Measurements from ENCODE around the gene DES.
"Not testable (repeated sequence)": the region's sequence is repeated elsewhere in the genome, so short reads cannot be mapped to it uniquely, and the experiment has no call there.

Gene DES

DNA sequence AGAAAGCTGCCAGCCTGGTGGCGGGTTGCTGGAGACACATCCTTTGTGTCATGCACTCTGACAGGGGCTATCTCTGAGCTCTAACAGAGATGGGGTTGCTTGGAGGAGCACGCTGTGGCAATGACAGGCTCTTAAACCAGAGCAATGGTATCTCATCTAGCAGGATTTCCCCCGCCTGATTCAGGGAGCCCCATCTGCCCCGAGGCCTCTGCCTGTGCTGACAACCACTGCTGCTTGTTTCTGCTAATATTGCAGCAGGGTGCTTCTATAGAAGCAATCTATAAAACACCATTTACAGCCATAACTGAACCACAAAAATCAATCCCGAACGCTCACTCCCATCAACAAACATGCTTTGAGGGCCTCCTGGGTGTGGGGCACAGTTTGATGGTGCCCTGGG, 17.6 kb upstream of the DES start:
- DNase-seq: no peak

DNA sequence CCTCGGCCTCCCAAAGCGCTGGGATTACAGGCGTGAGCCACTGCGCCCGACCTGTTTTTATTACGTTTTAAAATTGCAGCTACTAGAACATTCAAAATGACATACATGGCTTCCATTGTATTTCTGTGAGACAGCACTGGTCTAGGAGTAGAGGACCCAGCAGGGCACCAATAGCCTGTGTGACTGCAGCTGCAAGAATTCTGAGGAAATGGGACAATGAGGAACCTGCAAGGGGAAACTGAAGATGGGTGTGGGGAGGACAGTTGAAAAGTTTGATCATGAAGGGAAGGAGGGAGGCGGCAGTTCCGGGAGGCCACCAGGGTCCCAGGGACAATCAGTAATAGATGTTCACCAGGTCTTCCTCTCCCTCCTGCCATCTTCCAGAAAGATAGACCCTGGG, 16.6 kb upstream of the DES start:
- no peak for DNase-seq

DNA sequence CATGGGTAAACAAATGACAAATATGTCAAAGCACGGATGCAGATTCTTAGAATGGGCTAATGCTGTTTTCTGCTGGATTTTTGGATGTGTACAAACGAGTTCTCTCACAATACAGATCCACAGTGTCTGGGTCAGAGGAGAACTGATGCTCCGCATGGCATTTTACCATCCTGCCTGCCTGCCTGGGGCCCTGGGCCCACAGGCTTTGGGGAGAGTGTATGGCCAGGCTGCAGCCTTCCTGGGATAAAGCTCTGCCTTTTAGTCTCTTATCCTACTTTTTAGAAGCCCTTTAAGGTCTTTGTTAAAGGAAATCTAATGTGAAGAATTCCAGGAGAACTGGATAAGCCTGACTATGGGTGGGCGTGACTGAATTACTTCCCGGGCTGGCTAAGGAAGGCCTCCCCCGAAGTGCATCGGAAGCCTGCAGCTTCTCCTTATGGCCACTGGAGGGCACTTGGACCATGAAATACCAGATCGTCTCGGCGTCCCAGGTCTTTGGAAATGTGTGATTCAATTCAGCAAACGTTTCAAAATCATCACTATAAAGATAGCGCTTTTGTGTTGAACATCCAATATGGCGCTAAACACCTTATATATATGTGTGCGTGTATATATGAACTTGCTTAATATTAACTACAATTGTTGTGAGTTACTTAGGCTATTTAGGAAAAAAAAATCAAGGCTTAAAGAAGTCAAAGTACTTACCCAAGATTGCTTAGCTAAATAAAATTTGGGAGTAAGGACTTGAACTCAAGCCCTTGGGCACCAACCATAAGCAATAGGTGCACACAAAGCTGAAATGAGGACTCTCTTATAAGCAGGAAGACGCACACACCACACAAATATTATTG, 15.3 kb upstream of the DES start:
- DNase-seq: peak in 2 of 4 experiments; percentile 40 to 41

DNA sequence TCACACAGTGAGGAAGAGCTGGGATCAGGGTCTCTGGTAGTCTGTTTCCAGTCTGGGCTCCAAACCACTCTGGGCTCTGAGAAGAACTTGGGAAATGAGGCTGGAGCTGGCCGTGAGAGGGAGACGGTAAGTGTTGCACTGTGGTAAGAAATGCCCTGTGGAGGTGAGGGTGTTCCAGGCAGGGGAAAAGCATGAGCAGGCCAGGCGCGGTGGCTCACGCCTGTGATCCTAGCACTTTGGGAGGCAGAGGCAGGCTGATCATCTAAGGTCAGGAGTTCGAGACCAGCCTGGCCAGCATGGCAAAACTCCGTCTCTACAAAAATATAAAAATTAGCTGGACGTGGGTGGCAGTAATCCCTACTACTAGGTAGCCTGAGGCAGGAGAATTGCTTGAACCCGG, 14.3 kb upstream of the DES start:
- DNase-seq: no peak

DNA sequence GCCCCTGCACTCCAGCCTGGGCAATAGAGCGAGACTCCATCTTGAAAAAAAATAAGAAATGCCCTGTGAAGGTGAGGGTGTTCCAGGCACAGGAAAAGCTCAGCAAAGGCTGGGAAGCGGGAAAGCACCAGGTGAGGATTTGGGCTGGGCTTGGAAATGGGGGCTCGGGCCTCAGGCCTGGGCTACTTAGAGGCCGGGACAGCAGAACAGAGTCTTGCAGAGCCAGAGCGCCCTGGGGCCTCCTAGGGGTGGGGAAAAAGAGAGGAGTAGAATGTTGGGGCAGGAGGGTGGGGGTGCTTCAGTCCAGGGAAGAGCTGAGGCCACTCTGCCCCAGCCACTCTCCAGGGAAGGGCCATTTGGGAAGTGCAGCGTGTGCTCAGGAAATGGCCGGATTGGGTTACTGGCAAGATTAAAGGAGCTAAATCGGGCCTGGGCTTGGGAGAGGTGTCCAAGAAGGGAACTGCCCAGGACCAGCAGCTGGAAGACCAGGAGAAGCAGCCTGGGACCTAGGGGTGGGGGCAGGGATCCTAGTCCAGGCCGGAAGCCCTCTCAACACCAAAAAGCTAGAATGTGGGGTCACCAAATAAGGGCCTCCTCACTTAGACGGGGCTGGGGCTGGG, 13.8 kb upstream of the DES start:
- DNase-seq: no peak

DNA sequence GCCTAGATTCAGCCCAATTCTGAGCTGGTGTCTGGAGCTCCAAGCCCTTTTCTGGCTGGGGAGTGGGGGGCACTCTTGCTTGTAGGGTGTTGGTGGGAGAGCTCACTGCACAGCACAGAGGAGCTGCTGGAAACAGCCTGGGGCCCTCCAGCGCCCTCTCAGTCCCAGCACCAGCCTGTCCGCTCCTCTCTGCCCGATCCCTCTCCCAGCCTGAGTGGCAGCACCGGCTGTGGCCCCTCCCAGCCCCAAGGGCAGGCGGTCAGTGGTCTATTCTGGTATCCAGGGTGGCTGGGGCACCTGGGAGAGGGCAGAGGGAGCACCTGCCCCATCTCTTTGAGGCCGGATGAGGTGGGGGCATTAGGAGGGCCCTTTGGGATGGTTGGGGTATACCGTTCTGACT, 13.2 kb upstream of the DES start:
- DNase-seq: no peak

DNA sequence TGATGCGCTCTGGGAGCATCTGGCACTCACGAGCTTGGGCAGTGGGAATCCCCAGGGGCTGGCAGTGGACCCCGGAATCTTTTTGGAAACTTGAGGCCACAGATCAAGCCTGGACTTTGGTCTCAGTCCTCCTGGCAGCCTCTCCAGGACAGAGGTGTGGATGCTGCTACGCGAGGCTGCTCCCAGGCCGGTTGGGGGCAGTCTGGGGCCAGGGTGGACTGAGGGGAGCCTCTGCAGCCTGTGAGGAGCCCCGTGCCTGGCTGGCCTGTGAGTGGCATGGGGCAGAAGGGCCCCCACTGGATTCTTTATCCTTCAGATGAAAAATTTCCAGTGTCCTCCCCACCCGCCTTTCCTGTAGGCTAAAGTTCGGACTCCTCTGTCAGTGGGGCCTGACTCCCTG, 12.7 kb upstream of the DES start:
- DNase-seq: no peak

DNA sequence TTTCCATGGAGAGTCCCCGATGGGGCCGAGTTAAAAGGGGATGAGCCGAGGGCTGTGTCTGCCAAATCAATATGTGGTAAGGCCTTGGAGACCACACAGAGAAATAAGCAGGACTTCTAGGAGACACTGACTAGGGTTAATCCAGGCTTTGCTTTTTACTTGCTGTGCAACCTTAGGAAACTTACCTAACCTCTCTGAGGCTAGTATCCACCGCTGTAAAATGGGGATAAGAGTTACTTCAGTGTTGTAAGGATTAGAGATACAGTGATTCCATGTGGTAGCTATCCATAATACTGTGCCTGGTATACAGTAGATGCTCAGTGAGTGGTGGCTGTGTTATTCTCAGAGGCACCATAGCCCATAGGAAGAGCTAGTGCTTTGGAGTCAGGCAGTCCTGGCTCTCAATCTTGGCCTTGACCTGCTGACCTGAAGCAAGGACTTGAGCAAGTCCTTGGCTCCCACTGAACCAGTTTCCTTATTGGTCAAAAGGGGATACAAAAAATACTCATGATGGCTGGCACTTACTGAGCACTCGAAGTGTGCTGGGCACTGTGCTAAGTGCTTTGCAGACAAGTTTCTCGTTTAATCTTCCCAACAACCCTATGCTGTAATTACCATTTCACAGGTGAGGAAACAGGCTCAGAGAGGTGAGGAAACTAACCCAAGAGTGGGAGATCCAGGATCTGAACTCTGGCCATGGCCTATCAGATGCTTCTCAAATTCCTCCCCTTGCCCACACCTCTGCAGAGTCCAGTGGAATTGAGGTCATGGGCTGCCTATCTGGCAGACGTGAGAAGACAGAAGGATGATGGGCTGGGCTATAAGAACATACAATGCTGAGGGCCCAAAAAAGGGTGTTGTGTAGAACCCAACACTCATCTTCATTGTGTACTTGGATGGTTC, 12.0 kb upstream of the DES start:
- no peak for DNase-seq

DNA sequence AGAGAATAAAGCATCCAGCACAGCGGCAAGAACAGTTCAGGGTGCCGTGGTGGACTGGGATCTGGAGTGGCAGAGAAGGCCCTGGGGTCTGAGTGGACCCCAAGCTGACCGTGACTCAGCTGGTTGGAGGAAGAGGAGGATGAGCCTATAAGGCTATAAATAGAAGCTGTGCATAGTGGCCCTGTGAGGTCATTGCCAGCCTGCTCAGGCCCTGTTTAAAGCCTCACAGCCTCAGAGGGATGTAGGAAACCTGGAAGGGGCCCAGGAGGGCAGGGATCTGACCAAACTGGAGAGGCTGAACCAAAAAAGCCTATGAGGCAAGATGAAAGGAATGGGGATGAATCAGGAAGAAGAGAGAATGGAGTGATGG, 11.3 kb upstream of the DES start:
- DNase-seq: no peak

DNA sequence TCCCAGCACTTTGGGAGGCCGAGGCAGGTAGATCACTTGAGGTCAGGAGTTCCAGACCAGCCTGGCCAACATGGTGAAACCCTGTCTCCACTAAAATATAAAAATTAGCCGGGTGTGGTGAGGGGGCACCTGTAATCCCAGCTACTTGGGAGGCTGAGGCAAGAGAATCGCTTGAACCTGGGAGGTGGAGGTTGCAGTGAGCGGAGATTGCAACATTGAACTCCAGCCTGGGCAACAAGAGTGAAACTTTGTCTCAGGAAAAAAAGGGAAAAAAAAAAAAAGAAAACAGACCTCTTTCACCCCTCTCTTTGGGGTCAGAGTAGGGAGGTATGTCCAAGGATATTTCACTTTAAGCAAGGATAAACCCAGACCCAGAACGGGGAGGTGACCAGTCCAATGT, 10.8 kb upstream of the DES start:
- not testable (repeated sequence) for DNase-seq

DNA sequence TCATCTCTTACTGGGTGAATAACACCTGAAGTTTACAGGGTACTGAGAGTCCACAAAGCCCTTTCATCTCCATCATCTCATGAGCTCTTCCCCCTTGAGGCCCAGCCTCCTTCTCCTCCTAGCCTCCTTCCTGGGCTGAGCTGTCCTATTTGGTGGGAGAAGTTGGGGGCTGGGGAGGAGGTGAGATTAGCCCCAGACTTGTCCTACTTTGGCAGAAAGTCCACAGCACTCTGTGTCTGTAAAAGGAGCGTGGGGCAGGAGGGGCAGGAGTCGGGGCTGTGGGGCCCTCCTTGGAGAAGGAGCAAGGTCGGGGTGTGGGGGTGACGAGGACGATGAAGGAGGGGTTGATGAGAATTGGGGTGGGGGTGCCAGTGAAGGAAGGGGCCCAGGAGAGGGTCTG, 10.0 kb upstream of the DES start:
- DNase-seq: no peak

DNA sequence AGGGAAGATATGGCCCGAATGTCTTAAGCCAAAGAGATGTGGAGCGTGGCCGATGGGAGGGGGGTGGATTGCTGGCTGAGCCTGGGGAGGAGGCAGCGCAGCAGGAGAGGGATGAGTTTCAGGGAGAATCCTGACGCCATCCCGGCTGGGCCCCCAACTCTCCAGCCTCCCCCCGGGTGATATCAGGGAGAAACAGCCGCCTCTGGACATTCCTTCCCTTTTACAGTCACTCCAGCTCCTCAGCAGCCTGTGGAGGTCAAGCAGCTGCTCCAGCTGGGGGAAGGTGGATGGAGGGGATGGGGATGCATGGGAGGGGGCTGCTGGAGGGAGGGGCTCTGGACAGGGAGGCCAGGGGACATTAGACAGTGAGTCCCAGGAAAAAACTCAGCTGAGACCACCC, 9.5 kb upstream of the DES start:
- no peak for DNase-seq

DNA sequence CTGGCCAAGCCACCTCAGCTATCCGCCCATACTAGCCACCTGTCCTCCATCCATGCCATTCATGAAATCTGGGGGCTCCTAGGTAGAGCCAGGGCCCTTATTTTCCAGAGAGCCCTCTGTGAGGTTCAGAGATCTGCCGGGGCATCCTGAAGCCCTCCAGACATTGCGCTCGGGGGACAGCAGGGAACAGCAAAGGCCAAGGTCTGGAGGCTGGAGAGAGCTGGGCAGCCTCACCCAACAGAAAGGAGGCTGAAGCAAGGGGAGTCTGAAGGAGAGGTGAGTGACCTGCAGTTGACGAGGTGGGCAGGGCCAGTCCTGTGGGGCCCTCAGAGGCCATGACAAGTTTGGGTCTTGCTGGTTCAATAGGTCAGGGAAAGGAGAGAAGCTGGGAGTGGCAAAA, 8.6 kb upstream of the DES start:
- no peak for DNase-seq

DNA sequence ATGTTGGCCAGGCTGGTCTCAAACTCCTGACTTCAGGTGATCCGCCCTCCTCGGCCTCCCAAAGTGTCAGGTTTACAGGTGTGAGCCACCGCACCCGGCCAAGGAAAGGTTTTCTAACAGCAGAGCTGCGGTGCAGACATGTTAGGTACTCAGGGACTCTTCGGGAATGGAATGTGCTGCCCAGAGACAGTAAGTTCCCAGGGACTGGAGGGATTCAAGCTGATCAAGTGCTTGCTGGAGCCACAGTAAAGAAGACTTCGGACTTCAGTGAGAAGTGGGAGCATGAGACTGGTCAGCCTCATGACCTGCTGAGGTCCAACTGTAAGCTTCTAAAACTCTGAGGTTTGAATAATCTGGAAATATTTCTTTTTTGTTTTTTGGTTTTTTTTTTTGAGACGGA, 7.8 kb upstream of the DES start:
- DNase-seq: no peak

DNA sequence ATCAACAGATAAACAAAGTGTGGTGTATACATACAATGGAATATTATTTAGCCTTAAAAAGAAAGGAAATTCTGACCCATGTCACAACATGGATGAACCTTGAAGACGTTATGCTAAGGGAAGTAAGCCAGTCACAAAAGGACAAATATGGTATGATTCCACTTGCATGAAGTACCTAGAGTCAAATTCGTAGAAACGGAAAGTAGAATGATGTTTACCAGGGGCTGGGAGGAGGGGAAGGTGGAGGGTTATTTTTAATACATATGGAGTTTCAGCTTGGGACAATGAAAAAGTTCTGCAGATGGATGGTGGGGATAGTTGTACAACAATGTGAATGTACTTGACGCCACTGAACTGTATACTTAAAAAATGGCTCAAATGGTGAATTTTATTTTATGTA, 3.3 kb upstream of the DES start:
- DNase-seq: no peak

DNA sequence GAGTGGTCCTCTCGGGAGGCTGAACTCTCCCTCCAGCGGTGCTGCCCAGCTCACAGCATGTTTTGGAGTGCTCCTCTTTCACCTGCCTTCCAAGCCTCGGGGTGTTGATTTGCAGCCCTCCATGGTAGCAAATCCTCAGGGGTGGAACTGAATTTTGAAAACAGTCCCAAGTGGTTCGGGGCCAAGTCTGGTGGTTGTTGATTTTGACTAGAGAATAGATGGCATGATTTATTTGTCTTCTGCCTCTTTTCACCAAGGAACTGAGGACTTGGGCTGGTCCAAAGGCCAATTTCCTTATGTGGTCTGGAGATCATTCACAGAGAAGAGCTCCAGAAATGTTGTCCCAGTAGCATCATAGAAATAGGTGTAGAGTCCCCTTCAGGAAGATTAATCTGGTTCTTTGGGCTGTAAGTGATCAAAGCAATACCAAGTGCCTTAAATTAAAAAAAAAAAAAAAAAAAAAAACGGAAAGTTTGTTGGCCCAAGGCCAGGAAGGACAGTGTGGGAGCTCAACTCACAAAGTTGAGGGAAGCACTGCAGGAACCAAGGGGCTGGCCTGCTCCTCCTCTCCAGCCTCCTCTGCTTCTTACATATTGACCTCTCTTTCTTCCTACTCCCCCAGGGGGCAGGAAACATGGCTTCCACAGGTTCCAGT, 2.5 kb upstream of the DES start:
- DNase-seq: no peak

DNA sequence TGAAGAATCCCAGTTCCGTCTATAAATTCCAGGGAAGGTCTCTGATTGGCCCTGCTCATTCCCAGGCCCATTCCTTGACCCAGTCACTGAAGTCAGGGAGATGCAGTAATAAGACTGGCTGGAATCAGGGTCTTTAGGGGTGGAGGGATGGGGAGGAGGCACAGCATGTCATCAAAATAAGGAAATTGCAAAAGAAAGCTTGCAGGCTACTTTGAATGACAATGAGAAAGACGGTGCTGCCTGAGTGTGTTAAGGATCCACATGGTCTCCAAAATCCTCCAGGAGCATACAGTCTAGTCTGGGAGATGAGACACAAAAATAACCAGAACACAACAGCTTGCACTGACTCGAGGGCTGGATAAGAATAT, 2.0 kb upstream of the DES start:
- no peak for DNase-seq

DNA sequence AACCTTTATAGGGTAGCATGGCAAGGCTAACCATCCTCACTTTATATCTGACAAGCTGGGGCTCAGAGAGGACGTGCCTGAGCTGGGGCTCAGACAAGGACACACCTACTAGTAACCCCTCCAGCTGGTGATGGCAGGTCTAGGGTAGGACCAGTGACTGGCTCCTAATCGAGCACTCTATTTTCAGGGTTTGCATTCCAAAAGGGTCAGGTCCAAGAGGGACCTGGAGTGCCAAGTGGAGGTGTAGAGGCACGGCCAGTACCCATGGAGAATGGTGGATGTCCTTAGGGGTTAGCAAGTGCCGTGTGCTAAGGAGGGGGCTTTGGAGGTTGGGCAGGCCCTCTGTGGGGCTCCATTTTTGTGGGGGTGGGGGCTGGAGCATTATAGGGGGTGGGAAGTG, 1.2 kb upstream of the DES start:
- no peak for DNase-seq

DNA sequence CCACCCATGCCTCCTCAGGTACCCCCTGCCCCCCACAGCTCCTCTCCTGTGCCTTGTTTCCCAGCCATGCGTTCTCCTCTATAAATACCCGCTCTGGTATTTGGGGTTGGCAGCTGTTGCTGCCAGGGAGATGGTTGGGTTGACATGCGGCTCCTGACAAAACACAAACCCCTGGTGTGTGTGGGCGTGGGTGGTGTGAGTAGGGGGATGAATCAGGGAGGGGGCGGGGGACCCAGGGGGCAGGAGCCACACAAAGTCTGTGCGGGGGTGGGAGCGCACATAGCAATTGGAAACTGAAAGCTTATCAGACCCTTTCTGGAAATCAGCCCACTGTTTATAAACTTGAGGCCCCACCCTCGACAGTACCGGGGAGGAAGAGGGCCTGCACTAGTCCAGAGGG, 803 bp upstream of the DES start:
- DNase-seq: no peak

DNA sequence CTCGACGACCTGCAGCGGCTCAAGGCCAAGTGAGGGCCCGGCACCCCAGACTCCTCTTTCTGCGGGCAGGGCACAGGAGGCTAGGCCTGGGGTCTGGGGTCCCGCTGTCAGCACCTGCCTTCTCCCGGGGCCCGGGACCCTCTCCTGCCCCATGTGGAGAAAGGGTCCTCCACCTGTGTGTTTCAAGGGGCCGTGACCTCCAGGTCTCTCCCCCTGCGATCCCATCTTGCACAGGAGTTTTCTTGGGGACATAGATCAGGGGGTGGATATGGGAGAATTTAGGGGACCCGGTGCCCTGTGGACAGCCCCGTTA, 791 bp downstream of the DES start:
- DNase-seq: no peak

DNA sequence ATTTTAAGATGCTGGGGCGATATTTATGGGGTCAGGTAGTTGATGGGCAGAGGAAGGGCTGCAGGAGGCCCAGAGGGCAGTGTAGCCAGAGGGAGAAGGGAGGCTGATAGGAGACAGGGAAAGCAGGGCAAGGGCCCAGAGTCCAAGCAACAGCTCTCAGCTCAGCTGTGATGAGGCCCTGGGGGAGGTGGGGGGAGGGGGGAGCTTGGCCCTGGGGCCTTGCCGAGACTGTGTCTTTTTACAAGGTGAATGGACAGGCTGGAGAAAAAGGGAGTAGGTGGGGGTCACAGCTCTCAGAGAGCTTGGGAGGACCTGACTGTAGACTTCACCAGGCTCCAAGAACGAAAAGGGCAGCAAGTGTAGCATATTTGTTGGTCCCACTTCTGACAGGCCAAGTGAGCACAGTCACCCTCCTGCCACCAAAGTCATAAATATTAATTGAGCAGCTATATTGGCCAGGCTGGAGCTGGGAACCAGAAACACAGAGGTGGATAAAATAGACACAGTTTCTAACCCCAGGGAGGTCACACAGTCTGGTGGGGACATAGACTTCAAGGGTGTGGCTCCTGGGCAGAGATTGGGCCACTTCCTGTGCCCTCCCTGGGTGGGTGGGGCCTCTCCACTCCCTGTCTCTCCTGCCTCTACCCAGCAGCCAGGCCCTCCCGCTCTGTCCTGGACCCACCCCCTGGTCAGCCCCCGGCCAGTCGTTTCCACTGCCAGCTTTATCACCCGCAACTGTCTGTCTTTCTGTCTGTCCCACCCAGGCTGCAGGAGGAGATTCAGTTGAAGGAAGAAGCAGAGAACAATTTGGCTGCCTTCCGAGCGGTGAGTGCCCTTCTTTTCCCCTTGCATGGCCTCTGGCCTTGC, 1.4 kb downstream of the DES start:
- DNase-seq: no peak

DNA sequence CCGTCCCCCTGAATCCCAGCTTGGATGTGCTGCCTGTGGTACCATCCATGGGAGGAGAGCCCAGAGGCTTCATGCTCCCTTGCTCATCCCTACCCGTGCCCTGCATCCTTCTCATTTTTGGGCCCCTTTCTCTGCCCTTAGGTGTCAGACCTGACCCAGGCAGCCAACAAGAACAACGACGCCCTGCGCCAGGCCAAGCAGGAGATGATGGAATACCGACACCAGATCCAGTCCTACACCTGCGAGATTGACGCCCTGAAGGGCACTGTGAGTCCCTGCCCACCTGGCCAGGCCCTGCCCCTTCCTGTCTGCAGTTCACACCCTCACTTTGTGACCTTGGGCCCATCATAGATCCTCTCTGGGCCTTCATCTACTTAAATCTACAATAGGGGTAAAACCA, 2.5 kb downstream of the DES start:
- no peak for DNase-seq

DNA sequence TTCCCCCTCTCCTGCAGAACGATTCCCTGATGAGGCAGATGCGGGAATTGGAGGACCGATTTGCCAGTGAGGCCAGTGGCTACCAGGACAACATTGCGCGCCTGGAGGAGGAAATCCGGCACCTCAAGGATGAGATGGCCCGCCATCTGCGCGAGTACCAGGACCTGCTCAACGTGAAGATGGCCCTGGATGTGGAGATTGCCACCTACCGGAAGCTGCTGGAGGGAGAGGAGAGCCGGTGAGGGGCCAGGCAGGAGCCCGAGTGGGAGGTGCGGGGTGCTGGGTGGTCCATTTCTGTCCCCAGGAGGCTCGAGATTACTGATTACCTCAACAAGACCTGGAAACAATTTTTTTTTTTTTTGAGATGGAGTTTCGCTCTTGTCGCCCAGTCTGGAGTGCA, 3.1 kb downstream of the DES start:
- DNase-seq: no peak
